Activated CD4-positive, alpha-beta T cell treated with anti-CD3 and anti-CD28 coated beads for 1 hour (primary cell): ENCODE data around the gene TMEM185B.
"Not testable (repeated sequence)": the region's sequence is repeated elsewhere in the genome, so short reads cannot be mapped to it uniquely, and the experiment has no call there.

Experiments used
- DNase-seq: peaks from one replicate; pipeline ENCODE4 v3.0.0-alpha.2; 2020

Gene TMEM185B

DNA sequence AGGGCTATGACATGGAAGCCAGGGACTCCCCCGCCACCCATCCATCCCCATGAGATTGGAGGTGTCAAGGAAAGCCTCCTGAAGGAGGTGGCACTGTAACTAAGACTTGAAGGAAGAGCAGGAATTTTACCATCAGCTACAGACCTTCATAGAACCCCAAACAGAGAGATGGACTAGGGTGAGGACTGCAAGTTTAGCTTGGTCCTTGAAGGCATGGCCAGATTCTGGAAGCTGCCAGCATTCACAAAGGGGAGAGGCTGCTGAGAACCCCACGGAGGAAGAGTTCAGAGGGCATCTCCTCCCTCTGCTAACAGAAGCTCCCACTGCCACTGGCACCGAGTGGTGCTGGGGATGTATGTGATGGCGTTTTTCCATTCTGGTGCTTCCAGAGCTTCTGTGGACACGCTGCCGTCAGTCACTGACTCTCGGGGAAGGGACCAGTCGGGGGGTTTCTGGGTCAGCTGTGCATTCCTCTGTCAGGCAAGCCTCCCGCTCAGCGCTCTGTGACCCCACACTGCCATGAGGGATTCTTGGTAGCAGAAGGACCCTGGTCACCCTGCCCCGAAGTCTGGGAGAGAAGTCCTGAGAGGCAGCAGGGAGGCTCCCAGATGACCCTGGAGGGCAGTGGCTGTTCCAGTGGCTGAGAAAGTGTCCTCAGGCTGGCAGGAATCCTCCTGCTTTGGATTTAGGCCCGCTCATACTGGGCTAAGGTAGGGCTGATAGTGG lies 18.1 kb downstream of the TMEM185B start:
- DNase-seq, result no peak

- DNase-seq, result no peak
Observed at GRCh38 chr2:120204417-120204816, 18.8 kb downstream of the TMEM185B start.

DNA sequence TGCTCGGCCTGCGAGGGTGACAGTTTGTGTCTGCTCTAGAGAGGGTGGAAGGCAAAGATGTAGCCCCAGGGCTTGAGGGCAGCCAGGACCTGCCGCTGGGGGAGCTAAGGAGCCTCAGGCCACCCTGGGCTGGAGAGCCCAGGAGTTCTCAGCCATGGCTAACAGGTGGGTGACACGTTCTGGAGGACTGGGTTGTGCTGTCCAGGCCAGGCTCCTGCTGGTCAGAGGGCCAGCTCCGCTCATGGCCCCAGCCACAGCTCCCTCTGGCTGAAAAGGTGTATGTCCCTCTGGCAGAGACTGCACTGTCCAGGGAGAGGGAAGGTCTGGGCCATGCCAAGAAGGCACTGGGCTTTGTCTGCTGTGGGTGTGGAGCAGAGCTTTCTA lies 19.2 kb downstream of the TMEM185B start:
- no peak for DNase-seq

GRCh38 chr2:120203251-120204021 lies 19.8 kb downstream of the TMEM185B start:
- DNase-seq, result no peak

- not testable (repeated sequence) for DNase-seq
Observed at GRCh38 chr2:120199817-120200459, 23.3 kb downstream of the TMEM185B start.

DNA sequence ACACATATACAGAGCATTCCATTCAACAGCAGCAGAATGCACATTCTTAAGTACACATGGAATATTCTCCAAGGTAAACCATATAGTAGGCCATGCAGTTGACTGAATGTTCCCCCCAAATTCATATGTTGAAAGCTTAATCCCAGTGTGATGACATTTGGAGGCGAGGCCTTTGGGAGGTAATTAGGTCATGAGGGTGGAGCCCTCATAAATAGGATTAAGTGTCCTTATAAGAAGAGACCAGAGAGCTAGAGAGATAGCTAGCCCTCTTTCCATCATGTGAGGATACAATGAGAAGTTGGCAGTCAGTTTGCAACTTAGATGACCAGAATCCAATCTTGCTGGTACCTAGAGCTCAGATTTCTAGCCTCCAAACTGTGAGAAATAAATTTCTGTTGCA lies 27.6 kb downstream of the TMEM185B start:
- DNase-seq, result no peak

- no peak for DNase-seq
Observed at GRCh38 chr2:120192280-120192679, 30.9 kb downstream of the TMEM185B start.

- DNase-seq, result no peak
Observed at GRCh38 chr2:120189189-120189588, 34.0 kb downstream of the TMEM185B start.

DNA sequence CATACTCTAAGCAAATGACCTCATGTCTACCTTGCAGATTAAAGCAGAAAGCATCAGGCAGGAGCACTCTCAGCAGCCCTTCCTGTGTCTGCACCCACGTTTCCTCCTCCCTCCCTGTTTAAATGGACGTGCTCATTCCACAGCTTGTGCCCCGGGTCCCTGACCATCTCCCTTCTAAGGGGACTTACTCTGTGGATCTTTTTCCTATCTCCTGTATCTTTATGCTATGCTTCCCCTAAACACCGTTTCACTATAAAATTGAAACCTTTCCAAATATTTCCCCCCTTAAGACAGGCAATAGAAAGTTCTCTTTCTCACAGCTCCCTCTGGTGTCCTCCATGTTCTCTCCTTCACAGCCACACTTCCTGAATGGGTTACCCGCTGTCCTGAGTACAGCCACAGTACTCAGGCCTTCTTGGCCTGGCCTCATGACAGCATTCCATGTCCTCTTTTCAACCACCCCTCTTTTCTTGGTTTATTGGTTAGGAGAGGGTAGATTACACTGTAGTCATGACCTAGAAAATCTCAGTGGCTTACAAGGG lies 41.1 kb downstream of the TMEM185B start:
- DNase-seq, result no peak

- no peak for DNase-seq
Observed at GRCh38 chr2:120180066-120180465, 43.1 kb downstream of the TMEM185B start.

DNA sequence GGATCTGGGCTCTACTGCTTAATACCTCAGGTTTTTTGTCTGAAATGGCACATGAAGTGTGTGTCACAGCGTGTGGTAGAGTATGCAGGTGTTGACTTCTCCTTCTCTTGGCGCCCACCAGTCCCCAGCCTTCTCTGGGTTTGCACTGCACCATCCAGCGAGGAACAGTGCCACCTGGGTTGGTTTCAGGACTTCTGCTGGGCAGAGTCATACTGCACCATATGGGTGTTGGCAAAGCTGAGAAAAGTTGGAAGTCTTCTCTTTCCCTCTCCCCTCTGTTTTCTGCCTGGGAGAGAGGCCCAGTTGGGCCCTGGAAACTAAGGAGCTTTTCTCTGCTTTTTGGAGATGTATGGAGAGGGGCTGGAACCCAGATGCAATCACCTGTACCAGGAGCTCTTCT lies 43.8 kb downstream of the TMEM185B start:
- DNase-seq, result no peak

- DNase-seq, result no peak
Observed at GRCh38 chr2:120177973-120178372, 45.2 kb downstream of the TMEM185B start.

DNA sequence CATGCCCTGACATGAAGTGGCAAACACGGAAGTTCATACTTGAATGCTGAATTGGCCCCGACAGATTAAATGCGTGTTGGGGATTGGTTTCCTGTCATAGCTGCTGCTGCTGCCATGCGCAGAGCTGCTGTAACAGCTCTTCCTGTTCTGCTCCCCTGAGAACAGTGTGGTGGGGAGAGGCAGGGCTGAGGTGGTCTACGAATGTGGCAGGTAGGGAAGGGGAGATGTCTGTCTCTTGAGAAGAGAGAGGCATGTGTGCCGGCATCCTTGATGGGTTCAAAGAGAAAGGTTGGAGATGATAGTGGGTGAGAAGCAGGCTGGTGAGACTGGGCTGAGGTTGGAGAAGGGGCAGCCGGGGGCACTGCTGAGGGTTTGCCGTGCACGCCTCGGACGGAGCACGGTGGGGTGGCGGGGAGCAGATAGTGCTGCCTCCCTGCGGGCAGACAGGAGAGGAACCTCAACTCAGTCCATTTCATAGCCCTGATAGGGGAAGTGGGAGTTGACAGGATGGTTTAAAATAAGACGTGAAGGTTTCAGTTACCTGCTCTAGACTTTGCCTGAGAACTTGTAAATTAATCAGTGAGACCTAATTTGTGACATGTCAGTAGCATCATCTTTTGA lies 46.1 kb downstream of the TMEM185B start:
- DNase-seq, result peak; percentile 67

GRCh38 chr2:120176526-120176925 lies 46.7 kb downstream of the TMEM185B start:
- DNase-seq, result no peak

DNA sequence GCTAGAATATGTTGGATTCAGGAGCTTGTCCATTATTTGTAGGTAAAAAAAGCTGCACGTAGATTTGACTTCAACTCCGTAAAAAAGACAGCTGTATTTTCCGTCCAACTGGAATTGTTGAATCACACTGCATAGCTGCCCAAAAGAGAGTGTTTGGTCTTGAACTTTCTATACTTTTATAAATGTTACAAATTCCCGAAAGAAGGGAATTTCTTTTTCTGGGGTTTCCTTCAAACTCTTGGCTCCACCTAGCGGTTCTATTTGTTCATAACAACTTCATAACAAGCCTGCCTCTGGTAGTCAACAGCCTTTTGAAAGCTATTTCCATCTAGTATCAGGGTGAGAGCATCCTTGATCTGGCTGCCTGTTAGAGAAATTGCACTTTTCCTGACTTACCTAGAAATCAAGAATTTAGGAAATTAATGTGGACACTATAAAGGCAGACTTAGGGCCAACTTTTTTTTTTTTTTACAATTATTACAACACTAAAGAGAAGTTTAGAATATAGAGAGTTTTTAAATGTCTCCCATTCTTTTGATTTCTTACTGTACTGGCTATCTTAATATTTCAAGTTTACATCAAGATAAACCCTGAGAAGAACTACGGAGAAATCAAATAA lies 48.1 kb downstream of the TMEM185B start:
- DNase-seq, result no peak
